Measurements from ENCODE around the gene GPA33.

The GPA33 gene

GRCh38 chr1:167081594-167082156 is 8.5 kb downstream of the GPA33 start:
- H3K9ac ChIP-seq (ENCODE audit: low read length): no peak overlapping the region
- no peaks in the 10 kb centered on the region for H3K79me2 ChIP-seq (ENCODE audit: insufficient read depth, low read length)
- H3F3A ChIP-seq (ENCODE audit: insufficient read depth): no peaks in the 10 kb centered on the region
- no peaks in the 10 kb centered on the region for H3K36me3 ChIP-seq (ENCODE audit: low read length)
- no peak overlapping the region for H2AFZ ChIP-seq (ENCODE audit: low read depth, low read length, severe bottlenecking)
- no peak overlapping the region for H3K4me3 ChIP-seq (ENCODE audit: insufficient read depth, low read length, poor library complexity, severe bottlenecking)
- H3K27me3 ChIP-seq (ENCODE audit: low read length): no peaks in the 10 kb centered on the region
- H3K27ac ChIP-seq (ENCODE audit: low read depth, low read length): no peak overlapping the region
- no peaks in the 10 kb centered on the region for H4K20me1 ChIP-seq (ENCODE audit: low read depth, low read length)
- H3K9me2 ChIP-seq (replicated peaks; ENCODE audit: insufficient read depth, low read length): no peaks in the 10 kb centered on the region
- no peak overlapping the region for H3K4me2 ChIP-seq (ENCODE audit: low read depth, low read length, poor library complexity, severe bottlenecking)
- H3K9me3 ChIP-seq (ENCODE audit: insufficient read depth, low read length): no peaks in the 10 kb centered on the region
- TF ChIP-seq CTCF (IDR thresholded peaks at IDR 0.05; ENCODE audit: insufficient read depth, low read length, poor library complexity, severe bottlenecking) (no peak), EZH2phosphoT487 (conservative IDR thresholded peaks at IDR 0.05; ENCODE audit: low read length) (no peak)

GRCh38 chr1:167077868-167078210 is 12.3 kb downstream of the GPA33 start:
- no peak overlapping the region for H2AFZ ChIP-seq (ENCODE audit: low read depth, low read length, severe bottlenecking)
- H3F3A ChIP-seq (ENCODE audit: insufficient read depth): no peaks in the 10 kb centered on the region
- no peak overlapping the region for H3K9ac ChIP-seq (ENCODE audit: low read length)
- H3K9me3 ChIP-seq (ENCODE audit: insufficient read depth, low read length): no peaks in the 10 kb centered on the region
- TF ChIP-seq CTCF (IDR thresholded peaks at IDR 0.05; ENCODE audit: insufficient read depth, low read length, poor library complexity, severe bottlenecking) (no peak), EZH2phosphoT487 (conservative IDR thresholded peaks at IDR 0.05; ENCODE audit: low read length) (no peak)
- no peak overlapping the region for H3K27ac ChIP-seq (ENCODE audit: low read depth, low read length)
- H3K4me2 ChIP-seq (ENCODE audit: low read depth, low read length, poor library complexity, severe bottlenecking): no peak overlapping the region
- H3K79me2 ChIP-seq (ENCODE audit: insufficient read depth, low read length): no peaks in the 10 kb centered on the region
- no peaks in the 10 kb centered on the region for H3K9me2 ChIP-seq (replicated peaks; ENCODE audit: insufficient read depth, low read length)
- no peaks in the 10 kb centered on the region for H4K20me1 ChIP-seq (ENCODE audit: low read depth, low read length)
- no peak overlapping the region for H3K4me3 ChIP-seq (ENCODE audit: insufficient read depth, low read length, poor library complexity, severe bottlenecking)
- no peaks in the 10 kb centered on the region for H3K36me3 ChIP-seq (ENCODE audit: low read length)
- H3K27me3 ChIP-seq (ENCODE audit: low read length): no peaks in the 10 kb centered on the region

- H3K9me3 ChIP-seq (ENCODE audit: insufficient read depth, low read length): no peaks in the 10 kb centered on the region
- H4K20me1 ChIP-seq (ENCODE audit: low read depth, low read length): no peaks in the 10 kb centered on the region
- no peak overlapping the region for H3K4me2 ChIP-seq (ENCODE audit: low read depth, low read length, poor library complexity, severe bottlenecking)
- no peaks in the 10 kb centered on the region for H3K9me2 ChIP-seq (replicated peaks; ENCODE audit: insufficient read depth, low read length)
- H3K4me3 ChIP-seq (ENCODE audit: insufficient read depth, low read length, poor library complexity, severe bottlenecking): no peak overlapping the region
- no peaks in the 10 kb centered on the region for H3K36me3 ChIP-seq (ENCODE audit: low read length)
- H3K9ac ChIP-seq (ENCODE audit: low read length): no peak overlapping the region
- H3K79me2 ChIP-seq (ENCODE audit: insufficient read depth, low read length): no peaks in the 10 kb centered on the region
- no peak overlapping the region for H2AFZ ChIP-seq (ENCODE audit: low read depth, low read length, severe bottlenecking)
- H3F3A ChIP-seq (ENCODE audit: insufficient read depth): no peaks in the 10 kb centered on the region
- TF ChIP-seq EZH2phosphoT487 (conservative IDR thresholded peaks at IDR 0.05; ENCODE audit: low read length): no peak
- no peak for TF ChIP-seq CTCF (IDR thresholded peaks at IDR 0.05; ENCODE audit: insufficient read depth, low read length, poor library complexity, severe bottlenecking)
- H3K27me3 ChIP-seq (ENCODE audit: low read length): no peaks in the 10 kb centered on the region
- no peak overlapping the region for H3K27ac ChIP-seq (ENCODE audit: low read depth, low read length)
Measured at GRCh38 chr1:167077128-167077867, 12.9 kb downstream of the GPA33 start.

Data from SU-DHL-6 (cell line).